GM20000 (cell line): ENCODE data around the gene TSPAN11.

Source experiments
- DNase-seq: peaks from one replicate; pipeline ENCODE4 v3.0.0; 2012; ENCODE audit warnings: low spot score
- CTCF ChIP-seq: IDR thresholded peaks from 2 replicates; pipeline ENCODE4 v1.5.1; 2012; ENCODE audit warnings: mild to moderate bottlenecking, control low read depth; ENCODE audit errors: extremely low read depth, missing control alignments

TSPAN11 gene

DNA sequence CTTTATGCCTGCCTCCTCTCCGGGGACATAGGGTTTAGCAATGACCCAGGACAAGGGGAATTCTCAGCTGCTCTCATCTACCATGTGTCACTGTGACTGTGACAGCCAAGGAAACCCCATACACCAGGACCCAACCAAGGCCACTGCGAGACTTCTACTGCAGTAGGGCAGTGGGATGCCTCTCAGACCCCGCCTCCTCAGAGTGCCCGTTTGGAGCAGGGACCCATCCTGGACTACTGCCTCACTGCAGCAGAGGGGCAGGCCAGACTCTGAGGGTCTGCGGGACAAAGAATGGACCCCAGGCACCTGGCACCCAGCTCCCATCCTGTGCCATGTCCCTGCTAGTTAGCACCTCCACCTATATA, 75.8 kb downstream of the TSPAN11 start:
- no peak for DNase-seq
- TF ChIP-seq CTCF = no peak

- DNase-seq = no peak
- TF ChIP-seq CTCF = no peak
Measured at GRCh38 chr12:31002999-31003398, 76.5 kb downstream of the TSPAN11 start.

GRCh38 chr12:31003861-31004640, 77.5 kb downstream of the TSPAN11 start:
- TF ChIP-seq CTCF = no peak
- no peak for DNase-seq

DNA sequence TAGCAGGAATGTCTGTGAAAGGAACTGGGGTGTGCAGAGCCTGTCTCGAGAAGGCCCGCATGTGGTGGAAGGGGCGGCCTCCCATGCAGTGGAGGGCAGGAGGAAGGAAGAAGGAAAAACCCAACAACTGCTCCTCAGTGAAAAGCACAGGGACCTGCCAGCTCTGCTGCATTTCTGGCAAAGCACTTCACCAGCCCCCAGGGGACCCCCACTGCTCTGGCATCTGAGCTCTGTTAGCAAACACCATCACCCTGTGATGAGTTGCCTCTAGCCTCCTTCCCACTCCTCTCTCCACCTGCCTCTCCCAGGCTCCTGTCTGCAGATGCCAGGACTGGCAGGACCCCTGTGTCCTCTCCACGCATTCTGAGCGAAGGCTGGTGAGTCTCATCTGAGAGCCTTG, 78.1 kb downstream of the TSPAN11 start:
- TF ChIP-seq CTCF = no peak
- DNase-seq = no peak

DNA sequence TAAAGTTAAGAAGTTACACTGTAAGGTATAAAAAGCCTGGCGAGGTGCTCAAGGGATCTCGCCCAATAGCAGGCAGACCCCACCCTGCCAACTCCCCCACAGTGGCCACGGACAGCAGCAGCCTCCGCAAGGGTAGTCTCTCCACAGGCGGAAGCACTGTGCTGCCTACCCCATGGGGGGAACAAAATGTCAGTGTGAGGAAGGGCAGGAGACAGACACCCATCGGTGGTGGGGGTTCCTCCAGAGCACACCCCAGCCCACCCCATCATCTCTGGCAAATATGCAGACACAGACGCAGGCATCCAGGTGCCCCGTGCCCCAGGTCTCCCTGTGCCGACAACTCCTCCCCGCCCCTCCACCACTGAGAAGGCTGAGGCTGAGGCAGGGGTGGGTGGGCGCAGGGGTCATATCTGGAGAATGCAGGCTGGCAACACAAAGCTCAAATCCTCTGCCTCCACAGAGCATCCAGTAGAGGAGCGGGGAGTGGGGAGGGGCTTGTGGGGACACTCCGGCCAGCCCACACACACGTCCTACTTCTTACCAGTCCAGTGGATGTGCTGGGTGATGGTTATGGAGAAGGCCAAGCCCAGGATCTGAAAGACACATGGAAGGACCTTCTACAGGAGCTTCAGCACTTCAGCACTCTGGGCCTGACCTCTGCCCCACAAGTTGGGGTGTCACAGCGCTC, 78.9 kb downstream of the TSPAN11 start:
- no peak for TF ChIP-seq CTCF

DNA sequence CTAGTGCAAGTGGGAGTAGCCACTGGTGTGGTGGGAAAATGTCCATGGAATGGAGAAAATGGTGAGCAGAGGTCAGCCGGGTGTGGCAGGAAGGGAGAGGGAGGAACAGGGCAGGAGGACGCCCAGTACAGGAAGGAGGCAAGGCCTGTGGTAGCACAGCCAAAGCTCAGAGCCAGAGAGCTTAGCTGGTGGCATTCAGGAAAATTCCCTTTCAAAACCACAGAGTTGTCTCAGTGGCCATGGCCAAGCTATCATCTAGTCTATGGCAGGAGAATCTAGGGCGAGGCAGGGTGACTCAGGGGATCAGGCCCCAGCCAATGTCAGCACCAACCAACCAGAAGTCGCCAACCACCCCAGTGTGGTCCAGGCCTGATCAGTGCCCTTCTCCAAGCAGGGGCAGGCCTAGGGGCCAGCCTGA, 79.4 kb downstream of the TSPAN11 start:
- DNase-seq = no peak
- TF ChIP-seq CTCF = no peak

More for the DNA sequence above, 78.9 kb downstream of the TSPAN11 start:
- no peak for DNase-seq

- no peak for TF ChIP-seq CTCF
- DNase-seq = no peak
Measured at GRCh38 chr12:31006416-31007152, 80.0 kb downstream of the TSPAN11 start.
